ENCODE measurements around the gene SYTL3.

The SYTL3 gene

DNA sequence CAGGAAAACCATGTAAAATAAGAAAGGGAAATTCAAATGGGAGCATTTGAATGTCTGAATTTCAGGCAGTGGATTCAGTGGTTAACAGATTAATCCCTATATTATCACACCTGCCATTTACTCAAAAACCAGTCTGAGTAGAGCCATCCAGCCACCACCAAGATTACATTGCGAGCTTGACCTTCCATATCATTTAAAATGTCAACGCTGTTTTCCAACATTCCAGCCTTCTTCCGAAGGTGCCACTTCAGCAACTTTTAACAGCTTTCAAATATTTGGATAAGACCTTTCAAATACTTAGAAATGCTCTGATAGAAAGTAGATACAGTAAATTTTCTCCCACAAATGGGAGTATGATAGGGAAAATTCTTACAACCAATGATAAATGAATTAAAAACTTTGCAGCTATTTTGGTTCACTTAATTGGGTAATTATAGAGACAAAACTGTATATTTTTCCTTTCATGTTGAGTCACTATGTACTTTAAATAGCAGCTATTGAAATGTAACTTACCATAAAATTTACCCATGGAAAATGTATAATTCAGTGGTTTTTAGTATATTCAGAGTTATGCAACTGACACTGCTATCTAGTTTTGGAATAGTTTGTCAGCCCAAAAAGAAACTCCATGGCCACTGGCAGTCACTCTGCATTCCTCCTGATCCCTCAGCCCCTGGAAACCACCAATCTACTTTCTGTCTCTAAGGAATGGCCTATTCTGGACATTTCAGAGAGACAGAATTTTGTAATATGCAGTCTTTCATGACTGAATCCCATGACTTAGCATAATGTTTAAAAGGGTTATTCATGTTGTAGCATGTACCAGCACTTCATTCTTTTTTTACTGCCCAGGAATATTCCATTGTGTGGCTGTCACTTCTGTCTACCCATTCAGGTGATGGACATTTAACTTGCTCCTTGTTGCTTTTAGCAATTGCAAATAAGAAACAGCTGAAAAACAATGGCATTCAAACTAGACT lies 147.8 kb downstream of the SYTL3 start:
- DNase-seq (ENCODE audit: low read depth), result no peak

- DNase-seq (ENCODE audit: low read depth), result no peak
Observed at GRCh38 chr6:158798311-158798710, 148.5 kb downstream of the SYTL3 start.

- DNase-seq (ENCODE audit: low read depth), result no peak
Observed at GRCh38 chr6:158799051-158799792, 149.4 kb downstream of the SYTL3 start.

DNA sequence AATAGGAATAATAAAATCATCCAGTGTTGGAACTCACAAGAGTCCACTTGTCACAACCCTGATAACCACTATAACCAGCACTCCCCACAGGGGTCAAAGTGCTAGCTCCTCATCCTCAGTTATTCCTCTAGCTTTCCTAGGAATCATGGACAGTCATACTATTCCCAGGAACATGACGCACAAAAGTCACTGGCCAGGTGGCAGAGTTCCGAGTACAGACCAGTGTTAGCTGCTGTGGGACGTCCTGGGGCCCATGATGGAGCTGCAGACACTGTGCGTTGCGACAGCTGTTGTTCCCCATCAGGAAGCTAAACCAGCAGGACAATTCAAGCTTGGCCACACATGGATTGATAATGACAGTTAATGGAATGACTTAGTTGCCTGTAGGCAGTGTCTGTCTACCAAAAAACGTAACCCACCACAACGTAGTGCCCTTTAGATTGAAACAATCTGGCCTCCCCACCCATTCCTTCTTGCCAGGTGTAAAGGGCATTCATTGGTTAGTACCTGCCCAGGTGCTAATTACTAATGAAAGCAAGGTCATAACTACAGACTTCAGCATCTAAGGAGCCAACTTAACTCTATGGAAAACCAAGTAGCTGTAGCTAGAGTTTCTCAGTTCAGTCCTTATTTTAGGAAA lies 151.9 kb downstream of the SYTL3 start:
- DNase-seq (ENCODE audit: low read depth), result no peak

DNA sequence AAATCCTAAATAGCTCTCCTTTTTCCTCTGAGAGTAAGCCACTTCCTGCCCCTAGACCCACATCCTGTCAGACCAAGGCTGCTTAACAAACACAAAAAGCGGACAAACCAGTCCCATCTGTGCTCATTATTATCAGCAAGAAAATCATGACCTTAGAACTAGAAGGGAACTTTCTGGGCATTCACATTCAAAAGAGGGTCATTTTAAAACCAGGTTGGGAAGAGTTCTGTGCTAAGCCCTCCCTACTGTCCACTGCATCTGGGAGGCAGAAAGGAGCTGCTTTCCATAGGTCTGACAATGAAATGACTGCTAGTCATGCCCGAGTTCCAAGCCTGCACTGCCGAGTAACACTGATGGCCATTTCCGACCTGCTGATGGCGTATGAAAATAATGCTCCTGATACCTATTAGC lies 153.9 kb downstream of the SYTL3 start:
- no peak for DNase-seq (ENCODE audit: low read depth)

GRCh38 chr6:158804207-158804606 lies 154.4 kb downstream of the SYTL3 start:
- DNase-seq (ENCODE audit: low read depth), result no peak

GRCh38 chr6:158805698-158806377 lies 156.0 kb downstream of the SYTL3 start:
- DNase-seq (ENCODE audit: low read depth), result no peak

DNA sequence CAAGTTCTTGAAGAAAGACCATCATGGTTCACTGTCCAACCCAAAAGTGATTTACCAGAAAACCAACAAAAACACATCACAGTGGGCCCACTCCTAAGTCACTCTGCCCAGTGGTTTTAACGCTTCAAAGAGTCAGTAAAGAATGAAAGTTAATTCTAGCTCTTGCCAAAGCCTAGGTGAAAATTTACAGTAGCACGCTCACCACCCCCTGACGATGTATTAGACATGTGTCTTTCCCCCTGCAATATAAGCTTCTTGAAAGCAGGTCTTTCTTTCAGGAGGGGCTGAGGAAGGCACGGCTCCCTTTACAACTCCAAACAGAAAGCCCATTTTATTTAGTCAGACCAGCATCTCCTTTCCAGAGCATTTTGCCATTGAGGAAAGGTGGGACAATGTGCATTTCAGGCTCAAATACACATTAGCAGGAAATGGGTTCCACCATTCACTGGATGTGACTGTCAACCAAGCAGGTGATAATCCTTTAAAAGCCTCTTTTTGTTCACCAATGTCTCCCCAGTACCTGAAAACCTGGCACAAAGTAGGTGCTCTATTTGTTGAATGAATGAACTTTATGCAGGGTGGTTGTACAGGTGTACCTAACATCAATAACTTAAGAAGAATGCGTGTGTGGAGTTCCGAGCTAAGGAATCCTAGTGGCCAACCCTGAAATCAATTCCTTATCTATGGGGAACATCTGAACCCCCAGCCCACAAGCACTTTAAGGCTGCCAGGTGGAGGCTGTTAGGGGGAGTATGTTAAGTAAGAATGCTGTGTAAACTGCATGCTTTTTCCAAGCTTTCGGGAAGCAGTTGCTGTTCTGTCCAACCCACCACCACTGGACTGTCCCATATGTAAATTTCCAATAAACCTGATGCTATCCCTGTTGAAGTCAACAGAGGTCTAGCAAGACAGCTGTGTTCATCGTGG lies 157.9 kb downstream of the SYTL3 start:
- no peak for DNase-seq (ENCODE audit: low read depth)

DNA sequence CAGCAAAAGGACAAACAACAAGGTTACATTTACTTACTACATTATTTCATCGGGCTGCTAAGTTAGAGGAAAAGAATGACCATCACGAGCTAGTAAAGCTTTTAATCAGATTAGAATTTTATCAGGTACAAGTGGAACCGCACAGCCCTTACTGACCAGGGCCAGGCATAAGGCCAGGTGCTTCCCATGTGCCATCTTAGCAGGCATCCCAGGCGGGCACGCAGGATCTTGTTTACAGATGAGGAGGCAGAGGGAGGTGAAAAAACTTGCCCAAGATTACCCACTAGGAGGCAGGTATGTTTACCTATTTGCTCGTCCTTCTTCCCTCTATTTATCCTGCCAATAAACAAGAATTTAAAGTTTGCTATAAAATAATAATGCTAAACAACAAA lies 158.6 kb downstream of the SYTL3 start:
- no peak for DNase-seq (ENCODE audit: low read depth)

- no peak for DNase-seq (ENCODE audit: low read depth)
Observed at GRCh38 chr6:158808941-158809678, 159.3 kb downstream of the SYTL3 start.

DNA sequence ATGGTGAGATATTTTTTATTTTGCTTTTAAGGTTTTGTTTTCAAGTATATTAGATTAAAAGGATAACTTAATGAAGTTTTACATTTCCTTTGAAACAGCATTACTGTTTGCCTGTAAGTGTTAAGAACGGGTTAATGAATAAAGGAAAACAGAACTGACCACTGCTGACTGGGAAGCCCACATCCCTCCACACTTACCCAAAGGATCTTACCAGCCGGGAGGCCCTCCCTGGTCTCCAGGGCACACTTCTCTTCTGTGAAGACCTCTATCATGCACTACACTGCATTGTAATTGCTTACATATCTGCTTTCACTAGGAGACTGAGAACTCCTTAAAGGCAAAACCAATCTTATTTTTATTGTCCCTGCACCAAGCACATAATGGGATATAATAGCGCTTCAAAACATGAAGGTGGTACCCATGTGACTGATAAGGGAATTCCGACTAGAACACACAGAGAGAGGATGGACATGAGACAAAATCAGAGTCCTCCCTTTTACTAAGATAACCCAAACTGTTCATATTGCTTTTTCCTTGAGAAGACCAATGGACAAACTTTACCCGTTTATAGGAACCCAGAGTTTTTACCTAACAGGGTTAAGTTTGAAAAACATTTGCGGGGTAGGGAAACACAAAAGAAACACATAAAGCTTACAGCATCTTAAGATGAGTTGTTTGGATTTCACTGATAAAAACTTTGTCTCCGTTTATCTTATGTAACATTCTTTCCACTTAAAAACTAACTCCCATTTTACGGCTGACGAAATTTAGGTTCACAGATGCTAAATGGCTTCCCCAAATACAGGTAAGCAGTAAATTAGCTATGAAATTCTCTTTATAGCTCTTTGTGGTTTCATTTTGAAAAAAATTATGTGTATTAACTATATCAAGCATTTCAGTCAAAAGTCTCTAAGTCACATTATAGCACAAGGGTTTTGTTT lies 160.6 kb downstream of the SYTL3 start:
- no peak for DNase-seq (ENCODE audit: low read depth)

DNA sequence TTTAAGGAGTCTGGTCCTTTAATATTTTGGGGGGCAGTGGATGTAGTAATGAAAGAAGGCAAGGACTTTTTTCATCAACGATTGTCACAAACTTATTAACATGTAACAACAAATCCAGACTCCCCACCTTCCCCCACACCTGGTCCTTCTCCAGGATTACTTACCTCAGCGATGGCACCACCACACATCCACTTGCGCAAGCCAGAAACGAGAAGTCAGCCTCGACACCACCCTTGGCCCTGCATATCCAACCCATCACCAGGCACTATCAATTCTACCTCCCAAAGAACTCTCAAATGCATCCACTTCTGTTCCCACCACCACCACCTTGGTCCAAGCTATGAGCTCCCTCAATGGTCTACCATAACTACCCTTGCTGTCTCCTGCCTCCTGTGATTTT lies 162.8 kb downstream of the SYTL3 start:
- DNase-seq (ENCODE audit: low read depth), result no peak

DNA sequence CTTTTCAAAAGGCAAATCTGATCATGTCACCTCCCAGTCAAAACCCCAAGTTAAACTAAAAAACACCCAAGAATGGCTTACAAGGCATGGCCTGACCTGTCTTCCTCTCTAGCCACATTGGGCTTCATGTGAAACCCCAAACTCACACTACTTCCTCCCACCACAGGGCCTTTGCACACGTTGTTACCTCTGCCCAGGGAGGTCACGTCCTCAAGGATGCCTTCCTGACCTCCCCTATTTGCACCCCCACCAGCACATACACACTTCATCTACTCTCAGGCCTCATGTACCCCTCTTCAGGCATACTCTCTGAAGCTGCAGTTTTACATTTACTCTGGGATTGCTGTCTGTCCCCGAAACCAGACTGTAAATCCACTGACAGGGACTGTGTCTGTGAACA lies 163.2 kb downstream of the SYTL3 start:
- no peak for DNase-seq (ENCODE audit: low read depth)

All from activated T-cell treated with anti-CD3 and anti-CD28 coated beads for 24 hours (primary cell).